Measurements from ENCODE around the gene ZMYND8. TPM values are rescaled to one million over a fixed set of nuclear protein-coding genes. Genes with fewer than 3 reads are reported as not detected.

The ZMYND8 gene
- total and polyA plus RNA-seq, 2 of the 4 experiments (the other 2 are of a cell fraction) = 24.0 to 28.2 TPM

DNA sequence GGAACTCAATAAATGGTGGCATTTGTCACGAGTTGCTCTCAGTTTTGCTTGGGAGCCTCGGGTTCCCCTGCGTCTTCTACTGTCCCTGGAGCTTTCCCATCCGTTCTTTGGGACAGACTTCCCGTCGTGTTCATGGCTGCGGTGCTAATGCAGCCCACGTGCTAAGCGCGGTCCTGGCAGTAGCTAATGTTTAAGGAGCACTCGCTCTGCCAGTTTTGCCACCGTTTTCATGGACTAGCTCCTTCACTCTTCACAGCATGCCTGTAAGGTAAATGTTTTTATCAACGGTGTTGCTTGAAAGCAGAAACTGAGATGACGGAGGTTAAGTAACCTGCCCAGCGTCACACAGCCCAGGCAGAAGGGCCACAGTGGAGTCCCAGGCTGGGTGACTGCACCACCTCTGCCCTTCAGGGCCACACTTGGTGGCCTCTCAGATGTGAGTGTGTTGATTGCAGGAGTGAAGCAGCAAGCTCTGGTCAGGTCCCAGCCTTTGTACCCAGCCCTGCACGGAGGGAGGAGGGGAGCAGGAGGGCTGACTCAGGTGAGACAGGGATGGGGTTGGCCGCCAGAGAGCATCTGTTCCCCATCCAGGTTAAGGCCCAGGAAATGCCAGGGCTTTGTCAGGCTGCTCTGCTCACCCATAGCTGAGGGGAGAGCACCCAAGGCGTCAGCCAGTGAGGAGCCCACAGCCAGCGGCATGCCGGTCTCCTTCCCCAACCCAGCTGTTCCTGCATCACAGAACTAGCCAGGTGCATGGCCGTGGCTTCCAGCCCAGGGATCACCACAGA lies 181.8 kb downstream of the ZMYND8 start:
- no peak overlapping the region for H3K4me3 ChIP-seq (ENCODE audit: insufficient read depth, low read depth, low read length)
- dilution Hi-C loops (cut with HindIII; ENCODE audit: low sequenced_read_pairs, unreplicated experiment) (no loop called here), in situ Hi-C loops (cut with MboI; ENCODE audit: low sequenced_read_pairs) (no loop called here), intact Hi-C loops (cut with micrococcal nuclease) (no loop called here)
- H4K91ac ChIP-seq (ENCODE audit: insufficient read depth, low read depth, low read length) = no peak overlapping the region
- no peak overlapping the region for H2BK5ac ChIP-seq (ENCODE audit: low read depth, low read length, poor library complexity, severe bottlenecking)
- H3K27ac ChIP-seq (ENCODE audit: insufficient read depth, low read length) = no peak overlapping the region
- TF ChIP-seq RFX5 (IDR thresholded peaks at IDR 0.05; ENCODE audit: low read depth, low read length) (no peak), FOS (IDR thresholded peaks at IDR 0.05; ENCODE audit: low read depth, low read length) (no peak), POLR2A (IDR thresholded peaks at IDR 0.05; ENCODE audit: low read depth, low read length) (no peak)
- TF ChIP-seq, protein P1, sequence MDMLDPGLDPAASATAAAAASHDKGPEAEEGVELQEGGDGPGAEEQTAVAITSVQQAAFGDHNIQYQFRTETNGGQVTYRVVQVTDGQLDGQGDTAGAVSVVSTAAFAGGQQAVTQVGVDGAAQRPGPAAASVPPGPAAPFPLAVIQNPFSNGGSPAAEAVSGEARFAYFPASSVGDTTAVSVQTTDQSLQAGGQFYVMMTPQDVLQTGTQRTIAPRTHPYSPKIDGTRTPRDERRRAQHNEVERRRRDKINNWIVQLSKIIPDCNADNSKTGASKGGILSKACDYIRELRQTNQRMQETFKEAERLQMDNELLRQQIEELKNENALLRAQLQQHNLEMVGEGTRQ (IDR thresholded peaks at IDR 0.05; ENCODE audit: low read depth, low read length) = no peak
- TF ChIP-seq, protein P2, sequence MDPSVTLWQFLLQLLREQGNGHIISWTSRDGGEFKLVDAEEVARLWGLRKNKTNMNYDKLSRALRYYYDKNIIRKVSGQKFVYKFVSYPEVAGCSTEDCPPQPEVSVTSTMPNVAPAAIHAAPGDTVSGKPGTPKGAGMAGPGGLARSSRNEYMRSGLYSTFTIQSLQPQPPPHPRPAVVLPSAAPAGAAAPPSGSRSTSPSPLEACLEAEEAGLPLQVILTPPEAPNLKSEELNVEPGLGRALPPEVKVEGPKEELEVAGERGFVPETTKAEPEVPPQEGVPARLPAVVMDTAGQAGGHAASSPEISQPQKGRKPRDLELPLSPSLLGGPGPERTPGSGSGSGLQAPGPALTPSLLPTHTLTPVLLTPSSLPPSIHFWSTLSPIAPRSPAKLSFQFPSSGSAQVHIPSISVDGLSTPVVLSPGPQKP (IDR thresholded peaks at IDR 0.05; ENCODE audit: borderline replicate concordance, low read depth, low read length) = no peak
- CTCF ChIA-PET = no interaction called here
- no peak overlapping the region for H3K9ac ChIP-seq (ENCODE audit: low read depth, low read length)
- H2AK5ac ChIP-seq (ENCODE audit: low read depth, low read length) = no peak overlapping the region
- H3K9me1 ChIP-seq (ENCODE audit: insufficient read depth, low read length) = no peaks in the 10 kb centered on the region; the same call in 1 of the 2 replicates
- no peak overlapping the region for H3K56ac ChIP-seq (ENCODE audit: extremely low read depth, insufficient read depth, low read length)
- H3K4me1 ChIP-seq (ENCODE audit: control insufficient read depth, insufficient read depth, low read length) = peaks cover 3% of the 10 kb centered on the region; the same call in 1 of the 2 replicates
- no peak overlapping the region for H3K14ac ChIP-seq (replicated peaks; ENCODE audit: low read depth, low read length)
- H2AK9ac ChIP-seq (replicated peaks; ENCODE audit: low read depth, low read length, poor library complexity) = no peak overlapping the region
- no peak overlapping the region for H4K5ac ChIP-seq (ENCODE audit: low read depth, low read length)
- no peak overlapping the region for H3K4ac ChIP-seq (ENCODE audit: low read depth, low read length)
- peaks cover 1% of the 10 kb centered on the region; the same call in 1 of the 2 replicates for H3K36me3 ChIP-seq (ENCODE audit: control insufficient read depth, insufficient read depth, low read length)
- H3K79me1 ChIP-seq (ENCODE audit: low read depth in 1 of 2, low read length in 2 of 2) = no peaks in the 10 kb centered on the region
- H2BK15ac ChIP-seq (ENCODE audit: low read depth, low read length) = no peak overlapping the region
- H3K18ac ChIP-seq (ENCODE audit: low read depth, low read length) = no peak overlapping the region
- no peak overlapping the region for H4K8ac ChIP-seq (ENCODE audit: low read depth in 2 of 2, low read length in 2 of 2)
- no peak overlapping the region for H3K4me2 ChIP-seq (ENCODE audit: low read depth, low read length)
- H2BK20ac ChIP-seq (ENCODE audit: low read depth, low read length) = no peak overlapping the region
- H4K20me1 ChIP-seq (ENCODE audit: insufficient read depth, low read length) = no peaks in the 10 kb centered on the region
- H2AFZ ChIP-seq (replicated peaks; ENCODE audit: low read length, poor library complexity) = no peak overlapping the region
- BruUV-seq (replicated peaks) = no TSS peak
- no peak overlapping the region for H2BK120ac ChIP-seq (ENCODE audit: low read depth, low read length)
- H3K27me3 ChIP-seq (ENCODE audit: control insufficient read depth, insufficient read depth, low read length) = no peaks in the 10 kb centered on the region
- H3K9me3 ChIP-seq (ENCODE audit: control insufficient read depth, insufficient read depth, low read length) = no peaks in the 10 kb centered on the region
- H3K23ac ChIP-seq (ENCODE audit: low read depth, low read length) = no peak overlapping the region
- DNase-seq (no peak), ATAC-seq (ENCODE audit: low read depth) (no peak)
- WGBS, 2 experiments (ENCODE audit: extremely low coverage in 2 of 2, insufficient read length in 1 of 2) = 94% methylated on average over 8 of the region's 21 CpGs; no CpG with 5 or more reads in 1 of the 2 experiments
- POLR2A ChIA-PET (ENCODE audit: unreplicated experiment) = no interaction called here

Data from IMR-90 (cell line).